Keratinocyte (primary cell): Measurements from ENCODE around the gene TINCR.

Source experiments
- EZH2 ChIP-seq: IDR thresholded peaks from one replicate; pipeline ENCODE4 v1.6.1; 2012; ENCODE audit warnings: inconsistent platforms, mild to moderate bottlenecking, low read length, moderate library complexity
- TF ChIP-seq, protein P1 (sequence below), 3 experiments: IDR thresholded peaks in 1 of 3; conservative IDR thresholded peaks in 1 of 3; optimal IDR thresholded peaks in 1 of 3; 2 replicates in 2 of 3; 3 replicates in 1 of 3; pipeline versions ENCODE3 to v1.5.1; 2011; ENCODE audit warnings: low read length in 3 of 3, mild to moderate bottlenecking in 3 of 3, moderate library complexity in 2 of 3, control low read depth in 1 of 3, inconsistent platforms in 1 of 3; ENCODE audit not compliant: insufficient read depth in 2 of 3; ENCODE audit errors: extremely low read depth in 1 of 3

DNA sequence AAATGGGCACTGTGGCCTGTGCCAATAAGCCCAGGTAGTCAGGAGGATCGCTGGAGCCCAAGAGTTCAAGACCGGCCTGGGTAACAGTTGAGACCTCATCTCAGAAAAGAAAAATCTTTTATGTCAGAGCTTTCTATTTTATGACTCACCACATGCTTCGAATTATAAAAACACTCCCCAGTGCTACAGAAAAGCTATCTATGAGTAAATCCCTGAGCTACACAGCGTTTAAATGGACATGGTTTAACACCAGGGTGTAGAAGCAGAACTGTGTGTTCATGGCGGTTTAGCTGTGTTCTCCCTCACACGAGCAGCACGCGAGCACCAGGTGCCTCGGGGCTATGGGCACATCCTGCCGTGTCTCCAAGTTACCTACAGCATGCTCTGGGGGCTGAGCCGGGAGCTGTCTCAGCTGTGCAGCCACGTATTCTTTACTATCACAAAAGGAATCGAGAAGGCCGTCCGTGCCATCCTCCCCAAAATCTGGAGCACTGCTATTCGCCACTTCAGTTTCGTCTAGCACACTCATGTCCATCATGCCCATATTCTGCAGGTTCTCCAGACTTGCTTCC lies 48.1 kb upstream of the TINCR start:
- TF ChIP-seq, protein P1, sequence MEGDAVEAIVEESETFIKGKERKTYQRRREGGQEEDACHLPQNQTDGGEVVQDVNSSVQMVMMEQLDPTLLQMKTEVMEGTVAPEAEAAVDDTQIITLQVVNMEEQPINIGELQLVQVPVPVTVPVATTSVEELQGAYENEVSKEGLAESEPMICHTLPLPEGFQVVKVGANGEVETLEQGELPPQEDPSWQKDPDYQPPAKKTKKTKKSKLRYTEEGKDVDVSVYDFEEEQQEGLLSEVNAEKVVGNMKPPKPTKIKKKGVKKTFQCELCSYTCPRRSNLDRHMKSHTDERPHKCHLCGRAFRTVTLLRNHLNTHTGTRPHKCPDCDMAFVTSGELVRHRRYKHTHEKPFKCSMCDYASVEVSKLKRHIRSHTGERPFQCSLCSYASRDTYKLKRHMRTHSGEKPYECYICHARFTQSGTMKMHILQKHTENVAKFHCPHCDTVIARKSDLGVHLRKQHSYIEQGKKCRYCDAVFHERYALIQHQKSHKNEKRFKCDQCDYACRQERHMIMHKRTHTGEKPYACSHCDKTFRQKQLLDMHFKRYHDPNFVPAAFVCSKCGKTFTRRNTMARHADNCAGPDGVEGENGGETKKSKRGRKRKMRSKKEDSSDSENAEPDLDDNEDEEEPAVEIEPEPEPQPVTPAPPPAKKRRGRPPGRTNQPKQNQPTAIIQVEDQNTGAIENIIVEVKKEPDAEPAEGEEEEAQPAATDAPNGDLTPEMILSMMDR (optimal IDR thresholded peaks at IDR 0.05 in 1 of 3, IDR thresholded peaks at IDR 0.05 in 1 of 3, conservative IDR thresholded peaks at IDR 0.05 in 1 of 3; ENCODE audit: extremely low read depth in 1 of 3, insufficient read depth in 2 of 3, low read length in 3 of 3): no peak
- TF ChIP-seq EZH2: no peak
